Measurements from ENCODE around the gene MST1. TPM values are rescaled to one million over a fixed set of nuclear protein-coding genes. Genes with fewer than 3 reads are reported as not detected.

MST1 gene
- polyA plus RNA-seq, 2 donors = 11.2 to 30.0 TPM

DNA sequence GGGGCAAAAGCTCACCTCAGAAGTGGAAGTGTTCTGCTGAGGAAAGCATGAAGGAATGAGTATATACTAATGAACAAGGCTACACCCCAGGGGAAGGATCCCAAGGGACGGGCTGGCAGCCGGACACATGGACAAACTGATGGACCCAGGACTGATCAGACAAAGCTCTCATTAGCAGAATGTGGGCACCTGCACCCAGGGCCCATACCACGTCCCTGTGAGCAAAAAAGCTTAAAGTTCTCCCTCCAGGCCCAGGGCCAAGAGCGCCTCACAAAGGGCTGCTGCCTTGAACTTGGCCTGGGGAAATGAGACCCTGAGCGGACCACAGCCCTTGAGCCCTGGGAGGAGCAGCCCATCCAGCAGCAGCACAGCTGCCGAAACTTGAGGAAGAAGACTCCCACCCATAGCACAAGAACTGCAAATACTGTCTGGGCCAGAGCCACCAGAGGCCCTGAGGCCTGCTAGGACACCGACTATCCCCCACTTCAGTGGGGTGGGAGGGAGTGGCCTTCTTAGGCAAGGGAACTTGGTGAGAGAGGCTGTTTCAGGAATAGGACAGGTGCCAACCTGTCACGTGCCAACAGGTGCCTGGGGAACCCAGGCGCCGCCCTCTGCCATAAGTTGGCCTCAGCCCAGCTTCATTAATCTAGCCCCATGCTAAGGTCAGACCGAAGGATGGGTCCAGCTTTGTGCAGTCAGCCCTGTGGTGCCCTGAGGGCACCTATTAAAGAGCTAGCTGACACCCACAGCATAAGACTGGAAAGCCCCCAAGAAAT lies 36.8 kb upstream of the MST1 start:
- Histone ChIP-seq H3K4me3 (ENCODE audit: low read depth in 1 of 2, low read length in 2 of 2) (no peak overlapping the region), H3K27me3 (ENCODE audit: control insufficient read depth in 1 of 2, insufficient read depth in 2 of 2, low read length in 2 of 2) (no peaks in the 10 kb centered on the region), H3K9me3 (ENCODE audit: control insufficient read depth in 2 of 2, insufficient read depth in 1 of 2, low read depth in 1 of 2, low read length in 1 of 2) (no peaks in the 10 kb centered on the region), H3K27ac (ENCODE audit: low read depth in 2 of 2, low read length in 1 of 2) (peak overlapping the region in 1 of 2 donors; percentile 24), H3K4me1 (ENCODE audit: control insufficient read depth in 2 of 2, insufficient read depth in 2 of 2, low read length in 1 of 2) (peaks cover 0 to 15% of the 10 kb centered on the region in 2 donors), H3K36me3 (ENCODE audit: control insufficient read depth in 2 of 2, insufficient read depth in 2 of 2, low read length in 1 of 2) (peaks cover 14 to 34% of the 10 kb centered on the region in 2 donors)
- whole genome bisulfite sequencing, 2 donors = 75 to 76% methylated on average over 11 of the region's 11 CpGs

GRCh38 chr3:49724586-49724985 lies 35.3 kb upstream of the MST1 start:
- Histone ChIP-seq H3K4me1 (ENCODE audit: control insufficient read depth in 2 of 2, insufficient read depth in 2 of 2, low read length in 1 of 2) (peaks cover 0 to 15% of the 10 kb centered on the region in 2 donors), H3K27me3 (ENCODE audit: control insufficient read depth in 1 of 2, insufficient read depth in 2 of 2, low read length in 2 of 2) (no peaks in the 10 kb centered on the region), H3K36me3 (ENCODE audit: control insufficient read depth in 2 of 2, insufficient read depth in 2 of 2, low read length in 1 of 2) (peaks cover 16 to 39% of the 10 kb centered on the region in 2 donors), H3K9me3 (ENCODE audit: control insufficient read depth in 2 of 2, insufficient read depth in 1 of 2, low read depth in 1 of 2, low read length in 1 of 2) (no peaks in the 10 kb centered on the region), H3K4me3 (ENCODE audit: low read depth in 1 of 2, low read length in 2 of 2) (peak overlapping the region; percentile 60 to 63), H3K27ac (ENCODE audit: low read depth in 2 of 2, low read length in 1 of 2) (peak overlapping the region; percentile 91 to 97)
- WGBS, 2 donors = 11 to 19% methylated on average over 6 of the region's 6 CpGs

- peaks cover 16 to 39% of the 10 kb centered on the region in 2 donors for H3K36me3 ChIP-seq (ENCODE audit: control insufficient read depth in 2 of 2, insufficient read depth in 2 of 2, low read length in 1 of 2)
Measured at GRCh38 chr3:49723628-49724551, 34.6 kb upstream of the MST1 start, which contains the start of gene GMPPB. GMPPB (minus strand) TSS chr3:49723951; CDS start chr3:49723726, 225 bp downstream.

GRCh38 chr3:49723296-49723627 lies 34.0 kb upstream of the MST1 start:
- H3K27ac ChIP-seq (ENCODE audit: low read depth in 2 of 2, low read length in 1 of 2) = peak overlapping the region; percentile 95 to 98
- H3K4me3 ChIP-seq (ENCODE audit: low read depth in 1 of 2, low read length in 2 of 2) = peak overlapping the region; percentile 93 to 96
- no peaks in the 10 kb centered on the region for H3K27me3 ChIP-seq (ENCODE audit: control insufficient read depth in 1 of 2, insufficient read depth in 2 of 2, low read length in 2 of 2)
- H3K4me1 ChIP-seq (ENCODE audit: control insufficient read depth in 2 of 2, insufficient read depth in 2 of 2, low read length in 1 of 2) = peaks cover 7 to 26% of the 10 kb centered on the region in 2 donors
- no peaks in the 10 kb centered on the region for H3K9me3 ChIP-seq (ENCODE audit: control insufficient read depth in 2 of 2, insufficient read depth in 1 of 2, low read depth in 1 of 2, low read length in 1 of 2)
- WGBS, 2 donors = 0 to 1% methylated on average over 20 of the region's 20 CpGs
- peaks cover 16 to 39% of the 10 kb centered on the region in 2 donors for H3K36me3 ChIP-seq (ENCODE audit: control insufficient read depth in 2 of 2, insufficient read depth in 2 of 2, low read length in 1 of 2)

More at GRCh38 chr3:49723628-49724551, 34.6 kb upstream of the MST1 start, which contains the start of gene GMPPB:
- WGBS, 2 donors = 1% methylated on average over 95 to 102 of the region's 102 CpGs
- Histone ChIP-seq H3K4me3 (ENCODE audit: low read depth in 1 of 2, low read length in 2 of 2) (peak within 1 kb of the TSS; percentile 93 to 96), H3K9me3 (ENCODE audit: control insufficient read depth in 2 of 2, insufficient read depth in 1 of 2, low read depth in 1 of 2, low read length in 1 of 2) (no peaks in the 10 kb centered on the region), H3K4me1 (ENCODE audit: control insufficient read depth in 2 of 2, insufficient read depth in 2 of 2, low read length in 1 of 2) (peaks cover 2 to 20% of the 10 kb centered on the region in 2 donors), H3K27me3 (ENCODE audit: control insufficient read depth in 1 of 2, insufficient read depth in 2 of 2, low read length in 2 of 2) (no peaks in the 10 kb centered on the region), H3K27ac (ENCODE audit: low read depth in 2 of 2, low read length in 1 of 2) (peak within 1 kb of the TSS; percentile 95 to 98)

- peak overlapping the region; percentile 93 to 96 for H3K4me3 ChIP-seq (ENCODE audit: low read depth in 1 of 2, low read length in 2 of 2)
- H3K4me1 ChIP-seq (ENCODE audit: control insufficient read depth in 2 of 2, insufficient read depth in 2 of 2, low read length in 1 of 2) = peaks cover 7 to 30% of the 10 kb centered on the region in 2 donors
- H3K27ac ChIP-seq (ENCODE audit: low read depth in 2 of 2, low read length in 1 of 2) = peak overlapping the region; percentile 95 to 98
- no peaks in the 10 kb centered on the region for H3K9me3 ChIP-seq (ENCODE audit: control insufficient read depth in 2 of 2, insufficient read depth in 1 of 2, low read depth in 1 of 2, low read length in 1 of 2)
- peaks cover 13 to 37% of the 10 kb centered on the region in 2 donors for H3K36me3 ChIP-seq (ENCODE audit: control insufficient read depth in 2 of 2, insufficient read depth in 2 of 2, low read length in 1 of 2)
- no peaks in the 10 kb centered on the region for H3K27me3 ChIP-seq (ENCODE audit: control insufficient read depth in 1 of 2, insufficient read depth in 2 of 2, low read length in 2 of 2)
- 59 to 64% methylated on average over 8 of the region's 8 CpGs for WGBS, 2 donors
Measured at GRCh38 chr3:49722896-49723295, 33.6 kb upstream of the MST1 start.

GRCh38 chr3:49721896-49722781 lies 32.9 kb upstream of the MST1 start:
- Histone ChIP-seq H3K27me3 (ENCODE audit: control insufficient read depth in 1 of 2, insufficient read depth in 2 of 2, low read length in 2 of 2) (no peaks in the 10 kb centered on the region), H3K27ac (ENCODE audit: low read depth in 2 of 2, low read length in 1 of 2) (peak overlapping the region in 1 of 2 donors; percentile 98), H3K4me3 (ENCODE audit: low read depth in 1 of 2, low read length in 2 of 2) (peak overlapping the region in 1 of 2 donors; percentile 93), H3K36me3 (ENCODE audit: control insufficient read depth in 2 of 2, insufficient read depth in 2 of 2, low read length in 1 of 2) (peaks cover 5 to 30% of the 10 kb centered on the region in 2 donors), H3K4me1 (ENCODE audit: control insufficient read depth in 2 of 2, insufficient read depth in 2 of 2, low read length in 1 of 2) (peaks cover 7 to 31% of the 10 kb centered on the region in 2 donors), H3K9me3 (ENCODE audit: control insufficient read depth in 2 of 2, insufficient read depth in 1 of 2, low read depth in 1 of 2, low read length in 1 of 2) (no peaks in the 10 kb centered on the region)
- WGBS, 2 donors = 77 to 83% methylated on average over 26 of the region's 26 CpGs

- Histone ChIP-seq H3K4me1 (ENCODE audit: control insufficient read depth in 2 of 2, insufficient read depth in 2 of 2, low read length in 1 of 2) (peaks cover 7 to 31% of the 10 kb centered on the region in 2 donors), H3K9me3 (ENCODE audit: control insufficient read depth in 2 of 2, insufficient read depth in 1 of 2, low read depth in 1 of 2, low read length in 1 of 2) (no peaks in the 10 kb centered on the region), H3K27me3 (ENCODE audit: control insufficient read depth in 1 of 2, insufficient read depth in 2 of 2, low read length in 2 of 2) (no peaks in the 10 kb centered on the region), H3K4me3 (ENCODE audit: low read depth in 1 of 2, low read length in 2 of 2) (no peak overlapping the region), H3K27ac (ENCODE audit: low read depth in 2 of 2, low read length in 1 of 2) (no peak overlapping the region), H3K36me3 (ENCODE audit: control insufficient read depth in 2 of 2, insufficient read depth in 2 of 2, low read length in 1 of 2) (peaks cover 4 to 26% of the 10 kb centered on the region in 2 donors)
- 62 to 77% methylated on average over 9 of the region's 9 CpGs for WGBS, 2 donors
Measured at GRCh38 chr3:49721596-49721895, 32.3 kb upstream of the MST1 start.

GRCh38 chr3:49720855-49721595 lies 31.8 kb upstream of the MST1 start:
- H3K36me3 ChIP-seq (ENCODE audit: control insufficient read depth in 2 of 2, insufficient read depth in 2 of 2, low read length in 1 of 2) = peaks cover 4 to 29% of the 10 kb centered on the region in 2 donors
- 63 to 66% methylated on average over 4 of the region's 4 CpGs for WGBS, 2 donors
- no peaks in the 10 kb centered on the region for H3K27me3 ChIP-seq (ENCODE audit: control insufficient read depth in 1 of 2, insufficient read depth in 2 of 2, low read length in 2 of 2)
- H3K27ac ChIP-seq (ENCODE audit: low read depth in 2 of 2, low read length in 1 of 2) = no peak overlapping the region
- H3K9me3 ChIP-seq (ENCODE audit: control insufficient read depth in 2 of 2, insufficient read depth in 1 of 2, low read depth in 1 of 2, low read length in 1 of 2) = no peaks in the 10 kb centered on the region
- H3K4me1 ChIP-seq (ENCODE audit: control insufficient read depth in 2 of 2, insufficient read depth in 2 of 2, low read length in 1 of 2) = peaks cover 7 to 31% of the 10 kb centered on the region in 2 donors
- no peak overlapping the region for H3K4me3 ChIP-seq (ENCODE audit: low read depth in 1 of 2, low read length in 2 of 2)

Data from esophagus (tissue), 2 donors.